NT2/D1 (cell line): ENCODE results near the gene NPAS3.

ENCODE experiments used
- YY1 ChIP-seq: IDR thresholded peaks from 2 replicates; pipeline ENCODE4 v1.6.1; 2011; ENCODE audit not compliant: insufficient read length, insufficient read depth
- ZNF274 ChIP-seq: IDR thresholded peaks from 2 replicates; pipeline ENCODE4 v1.6.1; 2011; ENCODE audit warnings: mild to moderate bottlenecking, low read depth, low read length

- TF ChIP-seq ZNF274: no peak
- no peak for TF ChIP-seq YY1
These were observed 248.0 kb downstream of the NPAS3 start for GRCh38 chr14:33186656-33187055.
